22Rv1 (cell line): ENCODE measurements around the gene KRTAP1-1.
"Not testable (repeated sequence)": the region's sequence is repeated elsewhere in the genome, so short reads cannot be mapped to it uniquely, and the experiment has no call there.

Experiments
- H3K27ac ChIP-seq: fragments of 450-650 bp; 2 replicates; pipeline ENCODE4 v1.5.1; 2017
- CTCF ChIP-seq: fragments of 450-650 bp; IDR thresholded peaks from 2 replicates; pipeline ENCODE4 v1.5.1; 2017; ENCODE audit warnings: mild to moderate bottlenecking
- ZFX ChIP-seq: fragments of 450-650 bp; IDR thresholded peaks from 2 replicates; pipeline ENCODE4 v1.6.1; 2017; ENCODE audit warnings: antibody characterized with exemption, borderline replicate concordance

Gene KRTAP1-1

GRCh38 chr17:41069031-41069430 is 27.8 kb upstream of the KRTAP1-1 start:
- TF ChIP-seq CTCF (no peak), ZFX (no peak)
- no peak overlapping the region for H3K27ac ChIP-seq

GRCh38 chr17:41067281-41067680 is 26.0 kb upstream of the KRTAP1-1 start:
- TF ChIP-seq CTCF (no peak), ZFX (no peak)
- no peak overlapping the region for H3K27ac ChIP-seq

GRCh38 chr17:41065829-41066624 is 24.8 kb upstream of the KRTAP1-1 start, which contains the start of gene KRTAP2-4:
TSS of gene KRTAP2-4 (minus strand) at chr17:41065879. CDS start at chr17:41065845, 34 bp downstream.
- no peak for TF ChIP-seq ZFX
- TF ChIP-seq CTCF = no peak
- H3K27ac ChIP-seq = no peak within 1 kb of the TSS

- not testable (repeated sequence) for H3K27ac ChIP-seq
Observed at GRCh38 chr17:41065016-41065689, 23.9 kb upstream of the KRTAP1-1 start.

- H3K27ac ChIP-seq = no peak overlapping the region
- TF ChIP-seq CTCF (no peak), ZFX (no peak)
Observed at GRCh38 chr17:41064301-41064700, 23.1 kb upstream of the KRTAP1-1 start.

- TF ChIP-seq ZFX = no peak
- H3K27ac ChIP-seq = no peak overlapping the region
Observed at GRCh38 chr17:41063449-41063848, 22.2 kb upstream of the KRTAP1-1 start.

- no peak overlapping the region for H3K27ac ChIP-seq
- TF ChIP-seq CTCF (no peak), ZFX (no peak)
Observed at GRCh38 chr17:41061964-41062363, 20.7 kb upstream of the KRTAP1-1 start.

GRCh38 chr17:41060052-41060604 is 18.9 kb upstream of the KRTAP1-1 start, which contains the start of gene KRTAP2-3:
TSS of gene KRTAP2-3 (minus strand) at chr17:41060114. CDS start at chr17:41060050, 64 bp downstream.
- TF ChIP-seq ZFX = no peak
- TF ChIP-seq CTCF = no peak
- no peak within 1 kb of the TSS for H3K27ac ChIP-seq

GRCh38 chr17:41059276-41060051 is 18.2 kb upstream of the KRTAP1-1 start:
- H3K27ac ChIP-seq = not testable (repeated sequence)
